ENCODE measurements around the gene HCN3. TPM values are rescaled to one million over a fixed set of nuclear protein-coding genes. Genes with fewer than 3 reads are reported as not detected.

Gene HCN3
- polyA plus RNA-seq, 4 donors = 7.0 to 14.6 (median 11.2) TPM

DNA sequence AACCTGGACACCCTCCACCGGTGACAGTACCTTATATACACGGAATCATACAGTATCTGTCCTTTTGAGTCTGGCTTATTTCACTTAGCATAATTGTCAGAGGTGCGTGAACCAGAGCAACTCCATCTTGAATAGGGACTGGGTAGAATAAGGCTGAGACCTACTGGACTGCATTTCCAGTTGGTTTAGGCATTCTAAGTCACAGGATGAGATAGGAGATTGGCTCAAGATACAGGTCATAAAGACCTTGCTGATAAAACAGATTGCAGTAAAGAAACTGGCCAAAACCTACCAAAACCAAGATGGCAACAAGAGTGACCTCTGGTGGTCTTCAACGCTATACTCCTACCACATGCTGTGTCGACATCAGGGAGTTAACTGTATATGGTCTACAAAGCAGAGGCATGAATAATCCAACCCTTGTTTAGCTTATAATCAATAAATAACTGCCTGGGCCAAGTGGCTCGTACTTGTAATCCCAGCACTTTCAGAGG lies 30.0 kb downstream of the HCN3 start:
- no peak for DNase-seq (ENCODE audit: low read depth in 4 of 4, low spot score in 2 of 4)

DNA sequence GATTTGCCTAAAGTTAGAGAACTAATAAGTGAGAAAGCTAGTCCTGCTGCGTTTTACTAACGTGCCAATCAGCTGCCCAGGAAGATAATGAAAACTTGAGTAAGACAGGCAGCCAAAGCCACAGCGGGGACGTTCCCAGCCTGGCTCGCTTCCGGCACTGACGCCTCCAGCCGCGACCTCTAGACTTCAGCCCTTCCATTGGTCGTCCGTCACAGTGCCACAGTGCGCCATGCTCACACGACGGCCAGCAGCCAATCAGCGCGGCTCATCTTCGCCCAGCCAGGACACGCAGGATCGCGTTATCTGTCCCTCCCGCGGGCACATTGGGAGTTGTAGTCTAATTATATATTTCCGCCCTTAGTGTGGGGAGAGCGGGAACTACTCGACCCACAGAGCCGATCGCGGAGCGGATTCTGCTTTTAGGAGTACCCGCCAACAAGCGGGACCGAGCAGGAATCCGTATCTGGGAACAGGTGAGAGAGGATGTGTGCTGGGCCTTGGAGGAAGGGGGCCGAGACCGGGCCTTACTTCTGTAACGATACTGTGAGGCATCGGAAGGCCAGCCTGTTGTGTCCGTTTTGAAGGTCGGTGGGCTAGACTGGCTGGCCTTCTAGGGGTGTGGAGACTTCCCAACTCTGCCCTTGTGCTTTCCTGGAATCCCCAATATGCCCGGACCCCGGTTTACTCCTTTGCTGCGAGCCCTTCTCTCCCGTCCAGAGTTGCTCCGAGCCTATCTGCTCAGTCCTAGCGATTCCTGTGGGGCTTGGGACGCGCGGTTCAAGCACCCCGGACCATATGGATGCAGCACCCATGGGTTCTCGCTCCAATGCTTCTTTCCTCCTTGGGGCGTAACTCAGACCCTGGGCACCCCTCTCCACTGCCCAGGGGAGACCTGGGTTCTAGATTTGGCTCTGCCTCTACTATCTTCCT lies 31.5 kb downstream of the HCN3 start, which contains the start of gene FDPS:
TSS of gene FDPS (plus strand) at position 374 of the 930 bp plus-strand sequence. CDS start 924 bp downstream, outside the sequence.
- peak; percentile 89 to 97 (median 95) for DNase-seq (ENCODE audit: low read depth in 4 of 4, low spot score in 2 of 4)

DNA sequence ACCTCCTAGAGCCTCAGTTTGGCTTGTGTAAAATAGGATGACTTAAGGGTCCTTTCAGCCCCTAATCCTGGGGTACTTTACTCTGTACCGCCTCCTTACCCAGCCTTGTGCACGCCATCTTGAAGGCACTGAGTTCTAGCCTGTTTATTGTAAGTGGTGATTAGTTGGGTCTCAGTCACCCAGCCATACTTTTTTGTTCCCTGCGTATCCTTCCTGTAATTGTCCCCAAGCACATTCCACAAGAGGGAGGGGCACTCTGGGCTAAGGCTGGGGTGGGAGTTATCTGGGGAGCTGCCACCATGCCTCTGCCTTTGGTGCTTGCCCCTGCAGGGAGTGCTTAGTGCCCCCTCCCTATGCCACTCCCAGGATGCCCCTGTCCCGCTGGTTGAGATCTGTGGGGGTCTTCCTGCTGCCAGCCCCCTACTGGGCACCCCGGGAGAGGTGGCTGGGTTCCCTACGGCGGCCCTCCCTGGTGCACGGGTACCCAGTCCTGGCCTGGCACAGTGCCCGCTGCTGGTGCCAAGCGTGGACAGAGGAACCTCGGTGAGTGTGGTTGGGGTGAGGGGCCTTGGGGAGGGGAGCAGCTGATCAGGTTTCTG lies 32.3 kb downstream of the HCN3 start:
- DNase-seq (ENCODE audit: low read depth in 4 of 4, low spot score in 2 of 4) = no peak

DNA sequence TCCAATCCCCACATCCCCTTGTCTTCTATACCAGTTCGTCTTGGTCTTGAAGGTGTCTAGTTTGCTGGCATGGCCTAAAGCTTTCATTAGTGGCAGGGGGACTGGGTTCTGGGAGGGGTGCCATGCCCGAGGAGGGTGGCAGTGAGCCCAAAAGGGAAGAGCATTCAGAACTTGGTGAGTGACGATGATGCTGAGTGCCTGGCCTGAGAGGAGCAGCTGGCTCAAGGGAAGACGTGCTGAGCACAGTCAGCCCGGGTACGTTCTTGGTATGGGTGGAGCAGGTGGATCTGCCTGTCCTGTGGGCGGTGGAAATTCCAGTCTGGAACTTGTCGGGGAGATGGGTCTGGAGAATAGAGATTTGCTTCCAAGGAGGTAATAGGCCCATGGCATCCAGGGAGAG lies 36.0 kb downstream of the HCN3 start:
- no peak for DNase-seq (ENCODE audit: low read depth in 4 of 4, low spot score in 2 of 4)

DNA sequence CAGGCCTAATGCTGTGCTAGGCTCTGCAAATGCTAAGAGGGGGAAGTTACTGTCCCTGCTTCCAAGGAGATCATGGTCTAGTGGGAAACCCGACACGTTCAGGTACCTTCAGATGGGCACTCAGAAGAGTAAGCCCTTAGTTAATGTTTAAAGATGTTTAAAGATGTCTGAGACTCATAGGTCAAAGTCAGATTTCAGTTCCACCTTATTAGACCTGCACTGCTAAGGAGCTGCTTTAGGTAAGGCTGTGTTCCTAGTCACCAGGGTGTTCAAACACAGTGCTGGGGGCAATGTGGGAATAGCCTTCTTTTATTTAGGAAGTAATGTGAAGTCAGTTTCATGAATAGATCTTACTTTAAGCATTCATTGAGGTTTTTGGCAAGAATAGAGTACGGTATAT lies 39.7 kb downstream of the HCN3 start:
- DNase-seq (ENCODE audit: low read depth in 4 of 4, low spot score in 2 of 4) = no peak

DNA sequence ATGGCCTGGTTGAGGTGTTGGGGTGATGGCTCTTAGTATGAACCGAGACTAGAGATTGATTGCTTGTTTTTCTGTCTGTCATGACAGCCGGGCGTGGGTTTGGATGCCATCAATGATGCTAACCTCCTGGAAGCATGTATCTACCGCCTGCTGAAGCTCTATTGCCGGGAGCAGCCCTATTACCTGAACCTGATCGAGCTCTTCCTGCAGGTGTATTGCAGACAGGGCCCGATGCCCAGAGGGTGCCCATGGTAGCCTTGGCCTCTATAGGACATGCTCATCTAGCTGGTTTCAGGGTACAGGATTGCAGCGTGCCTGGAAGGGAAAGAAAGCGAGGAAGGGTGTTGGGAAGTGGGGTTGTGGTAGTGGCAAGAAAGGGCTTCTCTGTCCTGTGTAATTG lies 40.8 kb downstream of the HCN3 start:
- no peak for DNase-seq (ENCODE audit: low read depth in 4 of 4, low spot score in 2 of 4)

DNA sequence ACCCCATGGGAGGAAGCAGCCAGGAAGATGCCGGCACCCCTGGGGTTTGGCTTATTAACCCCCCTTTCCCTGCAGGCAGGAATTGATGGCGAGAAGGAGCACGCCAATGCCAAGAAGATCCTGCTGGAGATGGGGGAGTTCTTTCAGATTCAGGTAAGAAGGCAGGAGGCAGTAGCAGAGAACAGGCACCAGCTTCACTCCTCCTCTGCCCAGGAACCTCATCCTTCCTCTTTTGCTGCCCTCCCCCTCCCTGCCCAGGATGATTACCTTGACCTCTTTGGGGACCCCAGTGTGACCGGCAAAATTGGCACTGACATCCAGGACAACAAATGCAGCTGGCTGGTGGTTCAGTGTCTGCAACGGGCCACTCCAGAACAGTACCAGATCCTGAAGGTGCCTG lies 42.3 kb downstream of the HCN3 start:
- DNase-seq (ENCODE audit: low read depth in 4 of 4, low spot score in 2 of 4) = no peak

DNA sequence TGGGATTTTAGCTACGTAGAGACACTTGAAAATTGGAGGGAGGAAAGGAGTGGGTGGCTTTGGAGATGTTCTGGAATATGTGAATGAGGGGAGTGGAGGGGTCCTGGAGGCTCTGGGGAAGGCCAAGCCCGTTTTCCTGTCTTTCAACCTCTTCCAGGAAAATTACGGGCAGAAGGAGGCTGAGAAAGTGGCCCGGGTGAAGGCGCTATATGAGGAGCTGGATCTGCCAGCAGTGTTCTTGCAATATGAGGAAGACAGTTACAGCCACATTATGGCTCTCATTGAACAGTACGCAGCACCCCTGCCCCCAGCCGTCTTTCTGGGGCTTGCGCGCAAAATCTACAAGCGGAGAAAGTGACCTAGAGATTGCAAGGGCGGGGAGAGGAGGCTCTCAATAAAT lies 43.0 kb downstream of the HCN3 start:
- DNase-seq (ENCODE audit: low read depth in 4 of 4, low spot score in 2 of 4) = no peak

DNA sequence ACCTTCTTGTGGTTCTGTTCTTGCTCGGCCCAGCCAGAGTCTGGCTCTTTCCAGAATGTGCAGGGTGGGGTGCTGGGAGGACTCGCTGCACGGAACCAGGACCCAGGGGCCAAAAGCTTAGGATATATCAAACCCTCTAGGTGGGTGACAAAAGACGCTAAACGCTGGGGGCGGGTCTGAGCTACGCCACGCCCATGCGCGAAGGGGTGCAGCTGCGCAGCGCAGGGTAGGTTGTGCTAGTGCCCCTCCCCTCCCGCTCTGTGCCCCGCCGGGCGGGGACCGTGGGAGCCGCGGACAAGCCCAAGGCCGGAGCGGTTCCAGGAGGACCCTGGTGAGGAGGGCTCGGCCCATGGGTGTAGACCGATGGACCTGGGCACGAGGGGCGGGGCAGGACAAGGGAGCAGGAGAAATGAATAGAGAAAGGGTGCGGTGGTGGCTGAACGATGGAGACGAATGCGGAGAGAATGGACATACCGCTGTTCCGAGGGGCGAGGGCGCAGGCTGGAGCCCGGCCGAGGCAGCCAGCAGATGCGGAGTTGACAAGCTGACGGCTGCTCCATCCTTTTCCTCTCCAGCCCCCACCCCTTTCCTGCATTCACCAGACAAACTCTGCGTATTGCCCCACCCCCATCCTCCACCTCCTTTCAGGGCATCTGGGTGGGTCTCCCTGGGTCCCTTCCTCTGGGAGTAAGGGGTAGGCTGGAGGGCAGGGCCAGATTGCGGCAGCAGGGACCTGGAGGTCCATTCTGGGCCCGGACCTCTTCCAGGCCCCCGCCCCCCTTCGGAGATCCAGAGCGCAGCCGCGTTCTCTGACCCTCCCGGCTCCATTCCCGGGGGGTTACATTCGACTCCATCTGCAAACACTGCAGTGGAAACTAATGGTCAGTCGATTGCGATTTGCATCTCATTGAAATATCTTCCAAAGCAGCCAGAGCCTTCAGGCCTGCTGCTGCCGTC lies 43.7 kb downstream of the HCN3 start, which contains the start of gene RUSC1:
TSS of gene RUSC1 (plus strand) at position 234 of the 957 bp plus-strand sequence. CDS start 880 bp downstream, outside the sequence.
- peak in 1 of 4 donors; percentile 48 for DNase-seq (ENCODE audit: low read depth in 4 of 4, low spot score in 2 of 4)

DNA sequence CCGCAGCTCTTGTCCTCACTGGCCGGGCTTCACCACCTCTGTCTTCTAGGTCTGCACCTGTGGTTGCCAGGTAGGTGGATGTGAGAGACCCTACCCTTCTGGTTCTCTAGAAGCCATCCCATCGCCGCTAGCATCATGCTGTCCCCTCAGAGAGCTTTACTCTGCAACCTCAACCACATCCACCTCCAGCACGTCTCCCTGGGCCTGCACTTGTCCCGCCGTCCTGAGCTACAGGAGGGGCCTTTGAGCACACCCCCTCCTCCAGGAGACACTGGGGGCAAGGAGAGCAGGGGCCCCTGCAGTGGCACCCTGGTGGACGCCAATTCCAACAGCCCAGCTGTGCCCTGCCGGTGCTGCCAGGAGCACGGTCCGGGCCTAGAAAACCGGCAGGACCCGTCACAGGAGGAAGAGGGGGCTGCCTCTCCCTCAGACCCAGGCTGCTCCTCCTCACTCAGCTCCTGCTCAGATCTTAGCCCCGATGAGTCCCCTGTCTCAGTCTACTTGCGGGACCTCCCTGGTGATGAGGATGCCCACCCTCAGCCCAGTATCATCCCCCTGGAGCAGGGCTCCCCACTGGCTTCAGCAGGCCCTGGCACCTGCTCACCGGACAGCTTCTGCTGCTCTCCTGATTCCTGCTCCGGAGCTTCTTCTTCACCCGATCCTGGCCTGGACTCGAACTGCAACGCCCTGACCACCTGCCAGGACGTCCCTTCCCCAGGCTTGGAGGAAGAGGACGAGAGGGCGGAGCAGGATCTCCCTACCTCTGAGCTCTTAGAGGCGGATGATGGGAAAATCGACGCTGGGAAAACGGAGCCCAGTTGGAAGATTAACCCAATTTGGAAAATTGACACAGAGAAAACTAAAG lies 44.6 kb downstream of the HCN3 start:
- DNase-seq (ENCODE audit: low read depth in 4 of 4, low spot score in 2 of 4) = no peak

DNA sequence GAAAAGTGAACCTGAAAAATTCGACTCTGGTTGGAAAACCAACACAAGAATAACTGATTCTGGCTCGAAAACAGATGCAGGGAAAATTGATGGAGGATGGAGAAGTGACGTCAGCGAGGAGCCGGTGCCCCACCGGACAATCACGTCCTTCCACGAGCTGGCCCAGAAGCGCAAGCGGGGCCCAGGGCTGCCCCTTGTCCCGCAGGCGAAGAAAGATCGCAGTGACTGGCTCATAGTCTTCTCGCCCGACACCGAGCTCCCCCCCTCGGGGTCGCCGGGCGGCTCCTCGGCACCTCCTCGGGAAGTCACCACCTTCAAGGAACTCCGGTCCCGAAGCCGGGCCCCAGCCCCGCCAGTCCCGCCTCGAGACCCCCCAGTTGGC lies 45.3 kb downstream of the HCN3 start:
- DNase-seq (ENCODE audit: low read depth in 4 of 4, low spot score in 2 of 4) = no peak

DNA sequence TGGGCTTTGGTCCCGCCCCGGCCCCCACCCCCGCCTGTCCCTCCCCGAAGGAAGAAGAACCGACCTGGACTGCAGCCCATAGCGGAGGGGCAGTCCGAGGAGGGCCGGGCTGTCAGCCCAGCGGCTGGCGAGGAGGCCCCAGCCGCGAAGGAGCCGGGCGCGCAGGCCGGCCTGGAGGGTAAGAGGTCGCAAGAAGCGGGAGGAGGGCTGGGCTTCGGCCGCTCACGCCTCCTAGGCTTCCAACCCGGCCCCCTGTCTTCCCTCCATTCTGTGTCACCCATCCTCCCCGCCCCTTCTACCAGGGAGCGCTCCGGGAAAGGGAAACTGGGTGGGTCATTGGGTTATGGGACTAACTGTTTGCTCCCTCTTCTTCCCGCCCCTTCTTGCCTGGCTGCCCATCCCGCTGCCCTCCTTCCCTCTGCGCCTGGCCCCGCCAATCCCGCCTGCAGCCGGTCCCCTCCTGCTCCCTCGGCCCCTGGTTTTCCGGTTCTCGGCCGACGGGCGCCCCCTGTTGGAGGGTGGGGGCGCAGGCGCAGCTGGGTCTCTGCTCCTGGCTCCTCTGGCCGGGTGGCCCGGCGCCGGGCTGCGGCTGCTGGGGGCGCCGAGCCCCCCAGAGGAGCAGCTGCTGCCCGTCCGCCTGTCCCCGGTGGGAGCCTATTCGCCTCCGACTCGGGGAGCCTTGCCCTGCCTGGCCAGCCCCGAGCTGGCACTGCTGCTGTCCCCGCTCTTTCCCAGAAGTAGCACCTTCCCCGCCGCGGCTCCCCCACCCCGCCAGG lies 45.9 kb downstream of the HCN3 start:
- peak in 3 of 4 donors; percentile 70 to 87 (median 77) for DNase-seq (ENCODE audit: low read depth in 4 of 4, low spot score in 2 of 4)

DNA sequence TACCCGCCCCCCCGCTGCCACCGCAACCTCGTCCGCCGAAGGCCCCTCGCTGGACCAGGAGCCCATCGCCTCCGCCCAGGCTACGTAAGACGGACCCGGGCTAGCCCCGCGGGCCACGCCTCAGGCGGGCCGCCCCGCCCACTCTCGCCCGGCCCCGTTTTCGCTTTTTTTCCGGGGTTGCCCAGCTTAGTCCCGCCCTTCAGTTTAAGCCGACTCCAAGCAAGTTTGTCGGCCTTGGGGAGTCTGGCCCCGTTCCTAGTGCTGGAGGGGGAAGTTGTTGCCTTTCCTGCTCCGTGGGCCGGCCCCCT lies 46.4 kb downstream of the HCN3 start:
- DNase-seq (ENCODE audit: low read depth in 4 of 4, low spot score in 2 of 4) = peak in 3 of 4 donors; percentile 69 to 84 (median 75)

DNA sequence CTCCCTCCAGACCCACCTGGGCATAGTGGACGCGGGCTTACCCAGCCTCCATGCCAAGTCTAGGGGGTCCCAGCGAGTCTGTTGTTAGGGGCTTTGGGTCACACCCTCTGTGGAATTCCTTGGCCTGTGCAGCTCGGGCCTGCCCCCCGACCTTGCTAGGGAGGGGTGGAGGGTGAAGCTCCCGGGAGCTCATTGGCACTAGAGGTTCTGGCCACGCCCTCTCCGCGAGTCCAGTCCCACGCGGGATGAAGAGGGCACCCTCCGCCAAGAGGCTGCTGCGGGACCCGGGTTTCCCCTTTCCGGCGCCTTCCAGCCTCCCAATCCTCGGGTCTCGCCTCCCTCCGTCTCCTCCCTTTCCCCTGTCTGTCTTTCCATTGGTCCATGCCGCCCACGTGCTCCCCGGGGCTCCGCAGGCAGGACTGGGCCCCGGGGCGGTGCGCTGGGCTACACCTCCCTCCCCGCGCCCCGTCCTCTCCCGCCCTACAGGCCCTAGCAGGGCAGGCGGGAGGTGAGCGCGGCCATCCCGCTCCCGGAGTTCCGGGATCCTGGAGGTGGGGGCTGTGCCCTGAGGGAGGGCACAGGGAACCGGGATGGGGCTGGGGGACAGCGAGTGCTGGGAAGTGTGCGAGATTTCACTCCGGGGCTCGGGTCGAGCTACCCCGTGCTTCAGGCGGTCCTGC lies 46.9 kb downstream of the HCN3 start:
- DNase-seq (ENCODE audit: low read depth in 4 of 4, low spot score in 2 of 4) = peak in 3 of 4 donors; percentile 73 to 92 (median 86)

DNA sequence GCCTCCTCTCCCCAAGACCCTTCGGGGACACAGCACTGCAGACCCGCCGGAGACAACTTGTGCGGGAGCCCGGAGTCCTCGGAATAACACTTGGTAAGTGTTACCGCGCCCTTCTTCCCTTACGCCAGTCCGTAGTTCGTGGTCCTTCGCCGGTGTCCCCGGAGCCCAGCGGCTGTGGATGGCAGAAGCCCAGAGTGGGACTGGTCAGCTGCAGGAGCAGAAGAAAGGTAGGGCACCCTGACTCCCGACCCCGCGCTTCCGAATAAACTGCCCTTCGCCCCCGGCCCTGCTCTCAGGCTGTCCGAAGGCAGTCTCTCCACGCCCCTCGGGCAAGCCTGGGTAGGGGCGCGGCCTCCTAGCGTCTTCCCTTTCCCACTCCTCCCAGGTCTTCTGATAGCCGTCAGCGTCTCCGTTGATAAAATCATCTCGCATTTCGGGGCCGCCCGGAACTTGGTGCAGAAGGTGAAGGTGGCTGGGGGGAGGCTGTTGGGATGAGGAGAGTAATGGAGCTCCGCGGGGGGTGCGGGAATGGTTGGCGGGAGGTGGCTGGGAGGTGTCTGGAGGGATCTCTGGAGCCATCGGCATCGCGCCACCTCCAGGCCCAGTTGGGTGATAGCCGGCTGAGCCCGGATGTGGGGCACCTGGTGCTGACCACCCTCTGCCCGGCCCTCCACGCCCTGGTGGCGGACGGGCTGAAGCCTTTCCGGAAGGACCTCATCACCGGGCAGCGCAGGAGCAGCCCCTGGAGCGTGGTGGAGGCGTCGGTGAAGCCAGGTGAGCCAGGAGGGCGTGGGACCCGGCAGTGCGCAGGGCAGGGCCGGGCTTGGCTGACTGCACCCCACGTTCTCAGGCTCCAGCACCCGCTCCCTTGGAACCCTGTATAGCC lies 47.7 kb downstream of the HCN3 start:
- DNase-seq (ENCODE audit: low read depth in 4 of 4, low spot score in 2 of 4) = no peak

DNA sequence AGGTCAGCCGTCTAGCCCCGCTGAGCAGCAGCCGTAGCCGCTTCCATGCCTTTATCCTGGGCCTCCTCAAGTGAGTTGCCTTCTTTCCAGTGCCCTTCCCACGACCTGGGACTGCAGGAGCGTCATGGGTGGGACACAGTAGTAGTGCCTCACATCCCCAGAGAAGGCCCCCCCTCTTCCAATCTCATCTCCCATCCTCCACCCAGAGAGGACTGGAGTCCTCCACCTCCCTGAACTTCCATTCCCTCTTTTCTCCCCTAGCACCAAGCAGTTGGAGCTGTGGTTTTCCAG lies 48.3 kb downstream of the HCN3 start:
- DNase-seq (ENCODE audit: low read depth in 4 of 4, low spot score in 2 of 4) = no peak

DNA sequence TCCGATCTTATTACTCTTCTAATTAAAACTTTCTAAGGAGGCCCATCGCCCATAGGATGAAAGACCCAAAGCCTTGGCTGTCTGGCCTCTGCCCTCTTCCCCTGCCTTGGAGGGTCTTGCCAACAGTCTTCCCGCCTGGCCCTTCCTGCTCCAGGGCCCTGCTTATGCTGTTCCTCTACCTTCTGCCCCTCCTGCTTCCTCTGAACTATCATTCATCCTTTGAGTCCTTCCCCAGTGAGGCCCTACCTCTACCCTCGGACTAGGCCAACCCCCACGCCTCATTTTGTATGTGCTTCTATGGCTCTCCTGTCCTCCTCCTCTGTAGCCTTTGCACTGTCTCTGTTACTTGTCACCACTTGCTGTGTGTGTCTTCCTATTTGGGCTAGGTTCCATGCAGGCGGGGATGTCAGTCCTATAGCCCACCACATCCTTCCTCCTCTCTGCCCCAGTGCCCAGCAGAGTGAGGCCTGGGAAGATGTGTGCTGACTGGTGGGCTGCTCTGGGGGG lies 48.8 kb downstream of the HCN3 start:
- DNase-seq (ENCODE audit: low read depth in 4 of 4, low spot score in 2 of 4) = no peak
